Astrocyte of the hippocampus (primary cell): ENCODE measurements around the gene KRT72.
"Not testable (repeated sequence)": the region's sequence is repeated elsewhere in the genome, so short reads cannot be mapped to it uniquely, and the experiment has no call there.

Experiments used
- DNase-seq: peaks from one replicate; pipeline ENCODE4 v3.0.0; 2011; ENCODE audit warnings: low read depth, low spot score

Gene KRT72

GRCh38 chr12:52606581-52607218 is 5.4 kb upstream of the KRT72 start:
- DNase-seq: no peak

DNA sequence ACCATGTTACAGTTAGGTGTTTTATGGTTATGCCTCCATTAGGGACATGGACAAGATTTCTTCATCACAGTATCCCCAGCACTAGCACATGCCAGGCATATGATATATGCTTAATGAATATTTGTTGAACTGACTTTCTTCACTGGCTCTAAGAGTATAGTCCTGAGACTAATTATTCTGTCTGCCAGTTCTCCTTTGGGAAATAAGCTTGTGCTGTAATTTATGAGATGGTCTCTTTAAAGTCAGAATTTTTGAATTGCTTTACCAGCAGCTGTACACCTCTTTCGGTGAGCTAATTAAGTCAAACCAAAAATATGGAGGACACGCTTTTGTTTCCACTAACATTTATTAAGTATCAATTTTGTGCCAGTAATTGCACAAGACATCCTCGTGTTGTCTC is 4.8 kb upstream of the KRT72 start:
- DNase-seq: no peak

- DNase-seq: no peak
These were observed 4.3 kb upstream of the KRT72 start for GRCh38 chr12:52605542-52605941.

DNA sequence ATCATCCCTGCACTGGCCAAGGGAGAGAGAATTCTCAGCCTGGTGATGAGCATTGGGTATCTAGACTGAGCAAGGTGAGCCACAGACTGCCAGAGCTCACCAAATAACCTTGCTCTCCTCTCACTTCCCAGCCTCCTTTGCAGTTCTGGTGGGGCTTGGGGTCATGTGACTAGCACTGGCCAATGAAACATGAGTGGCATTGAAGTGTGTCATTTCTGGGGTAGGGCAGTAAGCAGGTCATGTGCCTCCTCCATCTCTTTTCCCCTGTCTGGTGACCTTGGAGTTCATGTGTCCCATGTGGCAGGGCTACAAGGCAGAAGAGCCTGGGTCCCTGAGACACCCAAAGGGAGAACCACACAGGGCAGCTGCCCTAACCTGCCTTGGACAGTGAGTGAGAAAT is 3.6 kb upstream of the KRT72 start:
- DNase-seq: no peak

DNA sequence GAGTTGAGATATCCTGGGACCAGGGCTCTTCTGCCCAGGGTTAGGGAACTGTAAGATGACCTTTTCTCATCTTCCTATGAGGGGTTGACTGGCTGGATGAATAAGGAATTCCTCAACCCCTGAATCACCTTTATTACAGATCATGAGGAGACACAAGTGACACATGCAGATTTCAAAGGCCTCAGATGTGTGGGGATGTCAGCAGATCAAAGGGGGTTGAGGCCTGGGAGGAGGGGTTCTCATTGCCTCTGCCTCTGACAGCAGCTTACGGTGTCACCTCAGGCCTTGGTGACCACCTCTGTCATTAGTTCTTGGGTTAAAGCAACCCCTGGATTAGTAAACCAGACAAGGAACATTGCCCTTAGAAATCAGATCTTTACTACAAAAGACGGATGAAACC is 2.1 kb upstream of the KRT72 start:
- DNase-seq: no peak

DNA sequence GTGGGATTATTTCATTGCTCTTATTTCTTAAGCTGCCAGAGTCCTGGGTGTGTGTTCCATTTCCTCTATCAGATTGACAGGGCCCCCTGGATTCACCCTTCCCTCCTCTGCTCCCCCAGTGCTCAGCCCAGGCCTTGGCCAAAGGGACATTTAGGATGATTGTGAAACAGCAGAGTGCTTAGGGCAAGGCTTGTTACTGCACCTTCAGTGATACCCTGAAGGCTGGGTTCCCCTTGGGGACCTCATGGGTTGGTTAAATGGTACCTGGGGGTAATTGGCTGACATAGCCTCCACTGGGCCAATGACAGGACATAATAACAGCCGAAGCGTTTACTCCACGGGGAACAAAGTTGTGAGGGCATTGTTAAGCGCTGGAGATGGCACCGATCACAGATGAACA is 1.3 kb upstream of the KRT72 start:
- no peak for DNase-seq

DNA sequence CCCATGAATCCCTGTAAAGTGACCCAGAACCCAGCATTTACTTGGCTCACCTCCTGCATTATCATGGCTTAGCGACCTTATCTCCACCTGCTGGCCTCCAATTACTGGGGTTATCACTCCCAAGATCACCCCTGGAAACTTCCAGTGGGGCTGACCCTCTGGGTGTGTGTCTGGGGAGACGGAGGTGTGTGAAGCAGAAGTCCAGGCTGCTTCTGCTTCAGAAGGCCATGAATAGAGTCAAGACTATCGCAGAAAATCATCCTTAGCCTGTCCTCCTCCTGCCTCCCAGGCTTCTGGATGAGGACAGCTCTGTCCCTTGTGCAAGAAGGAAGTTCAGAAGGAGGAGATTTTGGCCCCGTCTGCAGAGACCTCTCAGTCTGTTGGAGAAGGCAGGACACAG is 408 bp upstream of the KRT72 start:
- DNase-seq: no peak

DNA sequence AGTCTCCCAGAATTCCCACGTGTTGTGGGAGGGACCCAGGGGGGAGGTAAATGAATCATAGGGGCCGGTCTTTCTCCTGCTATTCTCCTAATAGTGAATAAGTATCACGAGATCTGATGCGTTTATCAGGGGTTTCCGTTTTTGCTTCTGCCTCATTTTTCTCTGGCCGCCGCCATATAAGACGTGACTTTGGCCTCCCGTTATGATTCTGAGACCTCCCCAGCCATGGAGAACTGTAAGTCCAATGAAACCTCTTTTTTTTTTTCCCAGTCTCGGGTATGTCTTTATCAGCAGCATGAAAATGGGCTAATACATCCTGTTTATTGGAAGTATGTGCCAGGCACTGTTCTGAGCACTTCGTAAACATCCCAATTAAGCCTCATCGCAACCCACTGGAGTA is 788 bp downstream of the KRT72 start:
- no peak for DNase-seq

DNA sequence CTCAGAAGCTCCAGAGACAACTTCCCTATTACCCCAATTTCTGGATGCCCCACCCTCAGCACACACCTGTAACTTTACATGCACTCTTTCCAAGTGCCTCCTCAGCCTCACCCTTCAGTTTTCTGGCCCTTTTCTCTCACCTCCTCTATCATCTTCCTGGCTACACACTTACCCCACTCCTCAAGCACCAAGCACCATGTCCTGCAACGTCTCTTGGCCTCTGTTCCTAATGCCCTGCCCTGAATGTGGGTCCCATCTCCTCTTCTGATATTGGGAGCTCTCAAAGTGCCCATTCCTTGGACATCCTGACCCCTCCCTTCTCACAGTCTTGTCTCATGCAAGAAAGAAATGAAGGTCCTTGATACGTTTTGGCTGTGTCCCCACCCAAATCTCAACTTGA is 1.2 kb downstream of the KRT72 start:
- no peak for DNase-seq

DNA sequence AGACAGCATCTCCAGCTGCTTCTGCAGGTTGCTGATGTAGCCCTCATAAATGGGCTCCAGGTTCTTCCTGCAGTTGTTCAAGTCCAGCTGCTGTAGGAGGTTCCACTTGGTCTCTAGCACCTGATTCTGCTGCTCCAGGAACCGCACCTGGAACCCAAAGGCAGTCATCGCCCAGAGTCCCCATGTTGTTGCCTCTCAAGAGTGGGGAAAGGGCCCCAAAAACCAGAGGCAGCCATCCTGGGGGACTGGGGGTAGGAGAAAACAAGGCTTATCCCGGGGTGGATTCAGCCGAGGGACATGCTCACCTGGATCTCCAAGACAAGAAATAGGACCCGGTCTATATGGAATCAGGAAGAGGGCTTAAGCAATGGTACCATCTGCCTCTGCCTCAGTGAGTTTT is 2.3 kb downstream of the KRT72 start:
- DNase-seq: no peak

- not testable (repeated sequence) for DNase-seq
These were observed 7.0 kb downstream of the KRT72 start for GRCh38 chr12:52594237-52594636.

DNA sequence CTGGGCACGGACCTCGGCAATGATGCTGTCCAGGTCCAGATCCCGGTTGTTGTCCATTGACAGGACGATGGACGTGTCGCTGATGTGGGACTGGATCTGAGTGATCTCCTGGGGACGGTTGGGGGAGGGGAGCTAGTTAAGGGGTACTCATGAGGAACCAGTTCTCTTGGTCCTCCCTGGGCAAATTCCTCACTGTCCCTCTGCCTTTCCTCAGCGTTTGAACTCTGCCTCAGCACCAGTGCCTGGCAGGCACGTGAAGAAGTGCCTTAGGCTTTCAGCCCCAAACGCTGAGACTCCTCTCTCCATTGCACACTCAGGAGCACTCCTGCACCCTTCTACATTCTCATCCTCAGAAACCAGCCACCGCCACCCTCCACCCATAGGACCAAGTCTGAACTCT is 9.7 kb downstream of the KRT72 start:
- no peak for DNase-seq

- DNase-seq: no peak
These were observed 11.2 kb downstream of the KRT72 start for GRCh38 chr12:52590021-52590420.

GRCh38 chr12:52587563-52587962 is 13.7 kb downstream of the KRT72 start:
- no peak for DNase-seq

- no peak for DNase-seq
These were observed 15.3 kb downstream of the KRT72 start for GRCh38 chr12:52585946-52586345.

DNA sequence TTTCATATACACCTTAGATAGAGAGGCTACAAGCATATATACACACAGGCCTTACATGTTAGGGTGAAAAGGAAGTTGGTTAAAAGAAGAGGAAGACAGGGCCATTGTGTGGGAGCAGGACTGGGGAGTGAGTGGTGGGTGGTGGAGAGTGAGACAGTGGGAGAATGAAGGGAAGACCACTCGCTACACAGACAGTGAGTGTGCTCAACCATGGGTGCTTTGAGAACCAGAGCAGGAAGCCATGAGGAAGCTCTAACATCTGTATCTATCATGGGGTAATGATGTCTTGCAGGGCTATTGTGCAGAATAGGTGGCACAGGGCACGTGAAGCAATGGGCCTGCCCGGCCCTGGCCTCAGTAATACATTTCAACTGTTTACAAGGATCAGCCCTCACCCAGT is 16.2 kb downstream of the KRT72 start:
- DNase-seq: no peak

DNA sequence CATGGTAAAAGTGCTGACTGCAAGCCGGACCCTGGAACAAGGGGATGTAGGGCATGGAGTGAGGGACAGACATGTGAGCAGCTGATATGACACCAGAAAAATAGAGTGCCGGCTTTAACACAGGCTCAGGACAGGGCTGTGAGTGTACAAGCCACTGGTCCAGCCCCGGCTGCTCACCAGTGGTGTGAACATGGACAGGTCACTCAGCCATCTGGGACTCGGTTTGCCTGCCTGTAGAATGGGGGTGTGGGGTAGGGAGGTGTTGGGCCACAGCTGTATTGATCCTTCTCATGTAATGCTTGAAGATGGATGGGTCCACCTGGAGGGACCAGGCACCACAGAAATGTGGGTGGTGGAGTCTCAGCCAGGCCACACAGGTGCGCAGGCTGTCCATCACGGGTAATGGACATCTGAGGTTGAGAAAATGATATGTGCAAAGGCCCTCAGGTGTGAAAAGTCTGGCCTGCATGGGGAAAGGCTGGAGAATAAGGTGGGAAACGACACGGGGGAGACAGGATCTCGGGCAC is 17.0 kb downstream of the KRT72 start:
- DNase-seq: no peak

- DNase-seq: peak; percentile 70
These were observed 18.2 kb downstream of the KRT72 start for GRCh38 chr12:52582971-52583456.

DNA sequence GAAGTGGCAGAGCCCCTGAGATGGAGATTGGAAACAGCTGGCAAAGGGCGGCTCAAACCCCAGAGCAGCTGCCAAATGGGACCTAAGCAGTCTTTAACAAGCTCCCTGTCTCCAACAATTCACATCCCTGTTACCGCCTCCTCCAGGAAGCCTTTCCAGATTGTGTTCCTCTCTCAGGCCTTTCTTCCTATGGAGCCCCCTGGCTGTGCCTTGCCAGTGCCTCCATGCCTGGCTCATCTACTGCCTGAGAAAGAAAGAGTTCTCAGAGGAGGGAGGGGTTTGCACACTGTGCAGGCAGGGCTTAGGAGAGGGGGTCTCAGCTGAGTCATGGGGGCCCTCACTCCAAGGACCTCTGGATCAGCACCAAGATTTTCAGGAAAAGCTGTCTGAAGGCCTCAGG is 18.8 kb downstream of the KRT72 start:
- DNase-seq: no peak

DNA sequence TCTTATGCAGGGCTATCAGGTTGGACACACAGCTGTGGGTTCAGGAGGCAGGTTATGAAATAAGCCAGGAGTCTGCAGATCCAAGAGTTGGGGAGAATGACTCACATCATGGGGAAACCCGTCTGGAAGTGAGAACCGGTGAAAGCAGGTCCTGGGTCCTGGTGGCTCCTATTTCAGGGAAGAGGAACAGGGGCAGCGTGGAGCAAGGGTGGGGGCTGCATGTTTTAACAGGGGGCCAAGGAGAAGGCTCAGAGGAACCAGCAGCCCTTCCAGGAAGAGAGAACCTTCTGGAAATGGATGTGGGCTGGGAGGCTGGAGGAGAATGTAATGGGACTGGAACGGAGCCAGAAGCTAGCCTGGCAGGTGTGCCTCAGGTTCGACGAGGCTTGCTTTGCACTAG is 19.8 kb downstream of the KRT72 start:
- peak; percentile 7 for DNase-seq

DNA sequence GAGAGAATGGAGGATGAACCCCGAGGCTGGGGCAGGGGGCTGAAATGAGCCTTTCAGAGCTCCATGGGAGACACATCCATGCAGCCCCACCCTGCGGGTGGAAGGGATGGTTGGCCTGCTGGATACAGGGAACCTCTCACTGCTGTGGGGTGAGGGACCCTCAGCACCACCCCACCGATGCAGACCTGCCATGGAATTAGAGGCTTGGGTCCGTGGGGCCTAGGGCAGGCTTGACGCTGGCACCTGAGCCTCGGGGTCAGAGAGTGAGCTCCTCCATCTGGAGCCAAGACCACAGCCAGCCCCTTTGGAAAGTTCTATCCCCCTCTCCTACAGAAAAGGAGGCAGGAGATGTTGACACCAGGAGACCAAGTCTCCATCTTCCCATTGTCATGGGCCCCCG is 20.2 kb downstream of the KRT72 start:
- DNase-seq: no peak

DNA sequence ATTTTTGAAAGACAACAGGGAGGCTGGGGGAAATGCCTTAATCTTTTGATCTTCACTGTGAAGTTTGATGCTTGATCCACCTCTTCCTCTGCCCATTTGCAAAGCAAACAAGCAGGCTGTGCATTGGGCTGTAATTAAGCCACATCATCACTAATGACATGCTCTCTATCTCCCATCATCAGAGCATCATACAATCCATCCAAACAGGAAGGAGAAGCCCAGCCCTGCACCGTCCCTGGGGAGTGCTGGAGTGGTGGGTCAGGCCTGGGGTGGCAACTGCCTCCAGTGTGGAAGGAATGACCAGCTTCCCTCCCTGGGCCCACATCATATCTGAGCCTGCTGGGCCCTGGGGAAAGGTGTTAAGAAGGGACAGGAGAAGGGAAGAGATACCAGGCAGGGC is 20.8 kb downstream of the KRT72 start:
- DNase-seq: no peak

DNA sequence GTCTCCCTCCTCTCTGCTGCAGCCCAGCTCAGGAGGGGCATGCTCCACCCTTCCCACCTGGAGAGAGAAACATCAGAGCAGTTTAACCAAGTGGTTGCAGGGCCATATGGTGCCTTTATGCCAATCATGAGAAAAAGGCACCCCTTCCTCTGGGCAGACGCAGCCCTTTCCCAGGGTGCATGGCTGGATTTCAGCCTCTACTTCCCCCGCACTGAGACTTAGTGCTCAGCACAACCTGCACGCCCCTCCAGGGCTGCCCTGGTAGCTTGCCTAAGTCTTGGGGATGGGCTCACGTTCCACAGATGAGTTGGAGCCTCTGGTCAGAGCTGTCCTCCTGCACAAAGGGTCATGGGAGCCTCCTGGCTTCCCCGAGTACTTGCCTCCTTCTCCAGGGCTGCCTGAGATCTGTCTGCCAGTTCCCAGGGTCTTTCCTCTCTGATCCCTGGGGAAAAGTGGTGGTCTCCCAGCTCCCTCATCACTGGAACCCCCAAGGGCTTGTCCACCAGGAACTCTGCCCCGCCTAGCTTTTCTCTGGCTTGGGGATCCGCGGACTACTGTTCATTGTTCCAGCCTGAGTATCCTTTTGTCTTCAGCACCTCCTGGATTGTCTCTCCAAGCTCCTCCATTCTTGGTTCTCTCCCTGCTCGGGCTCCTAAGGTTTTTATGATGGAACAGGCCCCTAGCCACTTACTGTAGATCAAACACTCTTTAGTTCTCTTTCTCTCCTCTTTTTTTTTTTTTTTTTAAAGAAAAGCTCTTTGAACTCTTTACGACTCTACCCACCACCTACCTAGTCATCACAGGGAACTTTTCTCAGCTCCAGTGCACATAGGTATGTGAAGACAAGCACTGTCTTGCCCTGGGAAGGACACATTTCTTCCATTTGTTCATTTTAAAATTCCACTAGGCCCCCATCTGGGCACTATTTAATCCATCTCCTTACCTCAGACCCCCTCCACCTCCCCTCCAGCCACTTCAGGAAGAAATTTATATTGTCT is 21.5 kb downstream of the KRT72 start:
- DNase-seq: no peak
